ENCODE measurements around the gene PTGER1.

PTGER1 gene

GRCh38 chr19:14492756-14493337 lies 17.7 kb upstream of the PTGER1 start:
- no peak for DNase-seq (ENCODE audit: low read depth)
- no peak overlapping the region for H3K4me3 ChIP-seq (replicated peaks; ENCODE audit: low read depth, low read length)
- TF ChIP-seq CTCF (IDR thresholded peaks at IDR 0.05; ENCODE audit: low read length, missing control alignments): no peak

GRCh38 chr19:14487370-14488125 lies 12.4 kb upstream of the PTGER1 start:
- no peak for DNase-seq (ENCODE audit: low read depth)
- TF ChIP-seq CTCF (IDR thresholded peaks at IDR 0.05; ENCODE audit: low read length, missing control alignments): no peak
- H3K4me3 ChIP-seq (replicated peaks; ENCODE audit: low read depth, low read length): no peak overlapping the region

GRCh38 chr19:14482172-14482941 lies 7.2 kb upstream of the PTGER1 start:
- no peak for DNase-seq (ENCODE audit: low read depth)
- no peak overlapping the region for H3K4me3 ChIP-seq (replicated peaks; ENCODE audit: low read depth, low read length)
- no peak for TF ChIP-seq CTCF (IDR thresholded peaks at IDR 0.05; ENCODE audit: low read length, missing control alignments)

- DNase-seq (ENCODE audit: low read depth): no peak
- no peak for TF ChIP-seq CTCF (IDR thresholded peaks at IDR 0.05; ENCODE audit: low read length, missing control alignments)
- H3K4me3 ChIP-seq (replicated peaks; ENCODE audit: low read depth, low read length): no peak overlapping the region
Observed at GRCh38 chr19:14480700-14481079, 5.5 kb upstream of the PTGER1 start.

- DNase-seq (ENCODE audit: low read depth): no peak
- H3K4me3 ChIP-seq (replicated peaks; ENCODE audit: low read depth, low read length): no peak overlapping the region
- peak; percentile 72 for TF ChIP-seq CTCF (IDR thresholded peaks at IDR 0.05; ENCODE audit: low read length, missing control alignments)
Observed at GRCh38 chr19:14479975-14480699, 5.0 kb upstream of the PTGER1 start.

GRCh38 chr19:14479309-14479974 lies 4.3 kb upstream of the PTGER1 start:
- no peak overlapping the region for H3K4me3 ChIP-seq (replicated peaks; ENCODE audit: low read depth, low read length)
- DNase-seq (ENCODE audit: low read depth): no peak
- TF ChIP-seq CTCF (IDR thresholded peaks at IDR 0.05; ENCODE audit: low read length, missing control alignments): no peak

Data from fibroblast of pulmonary artery (primary cell).